NK-92 treated with Interleukin-12 subunit alpha and Interleukin-12 subunit beta, amount 100 ng/mL, for 24 hours (cell line): ENCODE measurements around the gene CDK7.

ENCODE experiments used
- DNase-seq: peaks from one replicate; lab custom pipeline; 2025; lab: John Stamatoyannopoulos, UW

The CDK7 gene

DNA sequence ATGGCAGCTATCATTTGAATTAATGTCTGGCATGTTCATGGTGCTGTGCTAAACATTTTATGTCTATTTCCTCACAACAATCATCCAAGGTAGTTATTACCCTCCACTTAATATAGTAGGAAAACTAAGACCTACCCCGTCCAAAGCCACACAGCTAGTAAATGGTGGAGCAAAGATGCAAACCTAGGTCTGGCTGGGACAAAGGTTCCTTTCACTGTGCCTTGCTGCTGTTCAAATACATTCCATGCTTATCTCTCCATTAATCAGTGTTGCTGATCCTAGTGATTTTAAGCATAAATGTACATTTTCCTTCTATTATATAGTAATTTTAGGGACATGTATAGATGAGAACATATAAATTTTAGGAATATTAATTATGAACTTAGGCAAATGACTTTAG, 59.2 kb downstream of the CDK7 start:
- DNase-seq, result no peak

DNA sequence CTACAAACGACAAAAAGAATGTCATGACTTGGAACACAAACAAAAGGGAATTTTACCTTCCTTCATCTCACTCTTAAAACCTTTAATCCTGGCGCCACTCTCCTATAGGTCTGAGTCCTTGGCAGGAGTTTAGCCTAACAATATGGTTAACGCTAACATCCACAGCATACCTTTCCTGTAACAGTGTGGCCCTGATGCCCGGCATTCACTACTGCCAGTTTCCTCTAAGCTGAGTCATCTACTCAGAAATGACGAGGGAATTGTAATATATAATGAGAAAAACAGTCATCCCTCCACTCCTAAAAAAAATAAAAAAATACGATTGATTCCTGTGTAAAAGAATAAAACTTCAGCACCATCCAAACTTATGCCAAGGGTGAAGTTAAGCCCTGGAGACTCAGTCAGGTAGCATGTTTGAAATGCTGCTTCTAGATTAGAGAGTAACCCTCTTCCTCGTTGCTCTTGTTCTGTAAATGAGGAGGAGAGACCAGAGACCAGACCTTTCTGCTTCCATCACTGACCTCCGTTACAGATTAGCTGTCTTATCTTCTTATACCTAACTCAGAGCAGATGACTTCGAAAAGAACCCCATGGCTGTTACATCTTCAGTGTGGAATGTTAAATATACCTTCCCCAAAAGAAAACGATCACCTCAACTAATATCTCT, 60.5 kb downstream of the CDK7 start:
- no peak for DNase-seq

- no peak for DNase-seq
Measured at GRCh38 chr5:69299625-69300024, 64.9 kb downstream of the CDK7 start.

- DNase-seq, result no peak
Measured at GRCh38 chr5:69300537-69301203, 66.0 kb downstream of the CDK7 start.

DNA sequence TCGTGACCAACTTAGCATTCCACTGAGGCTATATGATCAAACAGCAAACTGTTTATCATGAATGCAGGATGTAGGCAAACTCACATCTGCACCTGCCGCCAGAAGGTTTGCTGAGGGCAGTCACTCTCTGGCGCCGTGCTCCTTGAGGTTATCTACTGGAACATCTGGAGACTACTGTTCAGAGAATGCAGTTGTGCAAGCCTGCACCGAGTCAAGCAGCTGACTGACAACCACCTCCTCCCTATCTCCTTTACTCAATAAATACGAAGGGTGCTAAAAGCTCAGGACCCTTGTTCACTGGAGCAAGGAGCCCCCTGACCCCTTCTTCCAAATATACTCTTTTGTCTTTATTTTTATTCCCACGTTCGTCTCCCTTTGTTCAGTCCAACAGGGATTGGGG, 70.8 kb downstream of the CDK7 start:
- DNase-seq, result no peak

DNA sequence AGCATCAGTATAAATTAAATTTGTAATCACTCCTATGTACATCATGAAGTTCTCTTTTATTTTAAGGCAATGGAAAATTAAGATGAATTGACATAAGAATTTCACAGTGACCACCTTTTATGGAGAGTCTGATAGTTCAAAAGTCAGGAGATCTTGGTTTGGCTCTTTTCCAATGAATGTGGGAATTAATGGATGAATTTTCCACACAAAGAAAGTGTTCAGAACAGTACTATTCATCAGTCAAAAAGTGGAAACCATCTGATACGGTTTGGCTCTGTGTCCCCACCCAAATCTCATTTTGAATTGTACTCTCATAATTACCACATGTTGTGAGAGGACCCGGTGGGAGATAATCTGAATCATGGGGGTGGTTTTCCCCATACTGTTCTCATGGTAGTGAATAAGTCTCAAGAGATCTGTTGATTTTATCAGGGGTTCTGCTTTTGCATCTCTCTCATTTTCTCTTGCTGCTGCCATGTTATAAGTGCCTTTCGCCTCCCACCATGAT, 73.4 kb downstream of the CDK7 start:
- DNase-seq, result no peak

- no peak for DNase-seq
Measured at GRCh38 chr5:69309380-69309779, 74.7 kb downstream of the CDK7 start.

DNA sequence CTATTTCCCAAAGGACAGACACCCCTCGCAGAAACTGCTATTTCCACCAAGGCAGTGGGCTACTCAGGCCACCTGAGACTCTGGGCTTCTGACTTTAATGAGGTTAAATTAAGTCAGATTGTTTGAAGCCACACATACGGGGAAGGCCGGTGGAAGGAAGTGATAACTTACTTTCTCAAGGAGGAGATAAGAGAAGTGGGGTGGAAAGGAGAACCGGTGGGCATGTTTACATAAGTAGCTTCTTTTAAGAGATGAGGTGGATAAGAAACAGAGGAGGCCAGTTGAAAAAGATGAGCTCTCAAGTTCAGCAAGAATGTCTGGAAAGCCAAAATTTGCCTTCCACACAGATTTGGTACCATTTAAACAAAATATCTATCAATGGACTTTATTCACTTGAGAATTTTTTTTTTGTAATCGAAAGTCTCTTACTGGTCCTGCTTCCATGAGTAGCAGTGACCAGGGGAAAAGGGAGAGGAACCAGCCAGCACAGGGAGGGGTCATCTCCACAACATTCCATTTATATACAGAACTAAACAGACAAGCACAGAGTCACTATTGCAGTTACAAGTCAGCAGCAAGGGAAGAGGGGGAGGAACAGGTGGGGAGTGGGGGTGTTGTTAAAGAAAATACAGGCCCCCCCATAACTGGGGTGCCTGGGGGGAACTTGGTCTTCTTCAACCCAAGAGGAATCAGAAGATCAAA, 77.9 kb downstream of the CDK7 start:
- DNase-seq, result no peak

GRCh38 chr5:69313428-69313827, 78.7 kb downstream of the CDK7 start:
- no peak for DNase-seq

DNA sequence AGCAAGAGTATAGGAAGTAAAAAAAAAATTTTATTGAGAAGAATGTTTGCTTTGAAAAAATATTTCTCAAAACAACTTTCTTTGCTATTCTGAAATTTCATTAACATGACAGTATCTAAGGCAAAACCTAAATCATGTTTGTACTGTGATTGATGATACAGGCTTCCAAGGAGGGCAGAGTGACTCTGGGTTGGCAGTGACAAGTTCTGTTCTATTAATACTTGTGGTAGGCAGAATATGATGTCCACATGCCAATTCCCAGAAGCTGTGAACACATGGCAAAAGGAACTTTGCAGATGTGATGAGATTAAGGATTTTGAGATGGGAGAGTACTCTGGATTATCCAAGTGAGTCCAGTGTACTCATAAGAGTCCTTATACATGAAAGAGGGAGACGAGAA, 81.3 kb downstream of the CDK7 start:
- DNase-seq, result no peak

DNA sequence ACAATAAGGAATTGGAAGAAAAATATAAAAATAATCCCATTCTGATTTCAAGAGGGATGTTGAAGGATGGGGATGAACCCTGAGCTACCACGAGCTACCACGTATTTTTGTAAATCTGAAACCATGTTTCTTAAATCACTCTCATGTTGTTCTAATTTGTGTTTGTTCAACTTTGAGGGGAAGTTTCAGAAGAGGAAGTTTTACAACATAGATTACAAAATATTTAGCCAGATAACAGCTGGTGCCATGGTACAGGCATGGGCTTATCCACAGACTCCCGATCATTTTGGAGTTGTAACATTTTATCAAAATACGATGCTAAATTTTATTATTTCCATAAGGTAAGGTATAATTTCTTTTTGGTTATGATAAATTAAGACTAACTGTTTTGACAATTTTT, 82.7 kb downstream of the CDK7 start:
- no peak for DNase-seq

DNA sequence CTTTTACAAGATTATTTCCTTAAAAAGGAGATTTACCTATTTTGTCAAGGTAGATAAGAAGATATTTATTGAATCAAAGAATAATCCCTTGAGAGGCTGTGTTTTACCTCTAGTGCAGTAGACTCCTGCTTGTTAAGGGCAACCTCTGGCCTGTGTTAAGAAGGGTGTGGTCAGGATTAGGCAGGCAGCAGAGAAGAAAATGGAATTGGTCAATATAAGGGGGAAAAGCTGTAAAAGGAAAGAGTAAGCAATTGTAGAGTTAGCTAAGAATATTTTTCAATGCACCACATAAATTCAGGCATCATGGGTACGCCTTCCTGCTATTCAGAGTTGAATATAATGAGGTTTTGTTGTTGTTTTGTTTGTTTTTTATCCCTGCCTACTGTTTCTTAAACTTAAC, 91.7 kb downstream of the CDK7 start:
- no peak for DNase-seq
